GM21381 (cell line): Measurements from ENCODE around the gene ATP8B1.
"Not testable (repeated sequence)": the region's sequence is repeated elsewhere in the genome, so short reads cannot be mapped to it uniquely, and the experiment has no call there.

ENCODE experiments used
- ATAC-seq: cut with Tn5 transposase; IDR thresholded peaks from one replicate; pipeline ENCODE4 v1.9.1; 2021; ENCODE audit warnings: mild to moderate bottlenecking, moderate library complexity; ENCODE audit not compliant: unreplicated experiment

Gene ATP8B1

GRCh38 chr18:57771193-57771592, 31.9 kb downstream of the ATP8B1 start:
- no peak for ATAC-seq

DNA sequence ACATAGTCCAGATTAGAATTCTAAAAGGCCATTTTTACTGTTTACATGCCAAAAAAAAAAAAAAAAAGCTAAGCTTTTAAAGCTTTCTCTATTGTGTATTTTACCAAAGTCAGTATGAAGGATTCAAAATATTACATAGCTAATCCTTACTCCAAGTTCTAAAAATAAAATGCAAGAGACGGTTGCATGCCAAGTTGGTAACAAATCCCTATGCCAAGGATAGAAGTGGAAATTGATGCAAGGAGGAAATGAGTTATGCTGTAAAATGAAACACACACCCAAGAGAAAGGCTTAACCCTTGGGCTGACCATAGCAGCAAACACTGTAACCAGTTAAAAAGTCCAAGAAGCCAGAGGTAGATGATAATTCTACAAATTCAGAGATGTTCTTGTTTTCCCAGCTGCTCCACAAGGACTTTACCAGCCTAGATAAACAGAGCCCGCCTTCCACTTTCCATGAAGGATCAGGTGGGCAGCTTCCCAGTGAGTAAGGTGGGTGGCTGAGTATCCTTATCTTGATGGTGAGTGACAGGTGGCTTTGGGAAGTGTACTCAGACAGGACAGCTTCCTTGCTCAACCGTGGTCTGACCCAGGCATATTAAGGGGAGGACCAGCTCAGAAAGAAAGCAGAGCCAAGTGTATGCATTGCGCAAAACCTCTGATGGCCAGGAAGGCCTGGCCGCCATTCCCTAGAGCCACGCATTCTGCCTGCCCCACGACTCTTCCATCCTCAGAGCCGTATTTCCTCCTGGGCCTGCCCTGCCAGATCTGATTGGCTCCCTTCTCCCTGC, 34.4 kb downstream of the ATP8B1 start:
- no peak for ATAC-seq

GRCh38 chr18:57767259-57768050, 35.7 kb downstream of the ATP8B1 start:
- ATAC-seq, result no peak

DNA sequence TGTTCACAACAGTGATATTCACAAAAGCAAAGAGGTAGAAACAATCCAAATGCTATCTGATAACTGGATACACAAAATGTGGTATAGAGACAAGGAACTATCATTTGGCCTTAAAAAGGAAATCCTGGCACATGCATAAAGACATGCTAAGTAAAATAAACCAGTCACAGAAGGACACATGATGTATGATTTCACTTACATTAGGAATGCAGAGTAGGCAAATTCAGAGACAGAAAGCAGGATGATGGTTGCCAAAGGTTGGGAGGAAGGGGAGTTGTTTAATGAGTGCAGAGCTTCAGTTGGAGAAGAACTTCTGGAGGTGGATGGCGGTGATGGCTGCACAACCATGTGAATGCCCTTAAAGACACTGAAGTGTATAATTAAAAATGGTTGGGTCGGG, 38.1 kb downstream of the ATP8B1 start:
- no peak for ATAC-seq

DNA sequence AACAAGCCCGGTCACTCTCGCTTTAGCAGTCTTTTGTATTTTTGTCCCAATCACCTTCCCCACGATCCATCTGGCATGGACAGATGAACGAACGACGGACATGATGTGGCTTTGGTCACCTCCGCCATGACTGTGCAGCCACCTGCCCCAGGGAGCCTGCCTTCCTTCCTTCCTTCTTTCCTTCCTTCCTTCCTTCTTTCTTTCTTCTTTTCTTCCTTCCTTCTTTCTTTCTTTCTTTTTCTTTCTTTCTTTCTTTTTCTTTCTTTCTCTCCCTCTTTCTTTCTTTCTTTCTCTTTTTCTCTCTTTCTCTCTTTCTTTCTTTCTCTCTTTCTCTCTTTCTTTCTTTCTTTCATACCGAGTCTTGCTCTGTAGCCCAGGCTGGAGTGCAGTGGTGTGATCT, 39.0 kb downstream of the ATP8B1 start:
- ATAC-seq, result no peak

DNA sequence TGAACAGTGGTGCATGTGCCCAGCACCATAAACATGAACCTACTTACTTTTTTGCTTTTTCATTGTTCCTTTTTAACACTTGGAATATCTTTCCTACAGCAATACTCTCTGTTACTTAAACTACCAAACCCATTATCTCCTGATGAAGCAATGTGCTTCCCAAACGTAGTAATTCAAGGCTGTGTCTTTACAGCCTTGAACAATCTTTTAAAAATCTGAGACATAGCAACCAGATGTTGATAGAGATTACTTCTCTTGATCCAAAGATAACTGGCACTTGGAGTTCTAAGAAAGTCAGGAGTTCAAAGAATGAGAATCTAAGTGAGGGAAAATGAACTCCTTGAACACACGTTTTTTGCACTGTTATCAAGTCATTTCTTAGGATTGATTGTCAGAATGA, 40.4 kb downstream of the ATP8B1 start:
- ATAC-seq, result no peak

- ATAC-seq, result no peak
Observed at GRCh38 chr18:57759650-57760049, 43.5 kb downstream of the ATP8B1 start.

- ATAC-seq, result no peak
Observed at GRCh38 chr18:57755473-57756067, 47.5 kb downstream of the ATP8B1 start.

GRCh38 chr18:57754577-57755338, 48.4 kb downstream of the ATP8B1 start:
- ATAC-seq, result peak; percentile 94

DNA sequence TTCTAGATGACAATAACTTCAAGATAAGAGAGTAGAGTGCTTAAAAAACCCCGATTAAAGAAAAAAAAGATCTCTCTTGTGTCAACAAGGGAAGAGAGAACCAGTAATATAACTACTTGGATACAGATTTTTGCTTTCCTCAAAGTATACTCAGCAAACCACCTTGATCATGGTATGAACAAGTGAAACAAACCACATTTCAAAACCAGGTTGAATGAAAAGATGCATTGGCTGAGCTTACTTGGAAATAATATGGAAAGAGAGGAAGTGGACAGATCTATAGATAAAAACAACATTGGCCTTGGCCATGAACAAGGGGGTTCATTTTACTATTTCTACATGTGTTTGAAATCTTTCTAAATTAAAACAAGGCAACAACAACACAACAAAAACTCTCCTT, 50.1 kb downstream of the ATP8B1 start:
- no peak for ATAC-seq

DNA sequence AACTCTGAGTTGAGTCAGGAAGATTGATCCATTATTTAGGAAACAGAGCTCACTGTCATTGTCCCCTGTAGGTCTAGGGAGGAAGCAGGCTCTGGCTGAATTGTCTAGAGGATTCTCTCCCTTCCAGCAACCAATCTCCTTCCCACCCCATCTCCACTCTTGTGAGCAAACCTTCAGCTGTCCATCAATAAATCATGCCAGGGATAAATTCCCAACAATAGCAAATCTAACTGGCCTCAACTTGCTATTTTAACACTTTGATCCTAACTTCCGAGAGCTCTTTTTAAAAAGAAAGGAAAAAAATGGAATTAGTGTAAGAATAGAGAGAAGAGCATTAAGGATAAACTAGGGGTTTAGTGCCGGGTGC, 53.5 kb downstream of the ATP8B1 start:
- no peak for ATAC-seq

- peak; percentile 94 for ATAC-seq
Observed at GRCh38 chr18:57748770-57749603, 54.1 kb downstream of the ATP8B1 start.

GRCh38 chr18:57747809-57748680, 55.1 kb downstream of the ATP8B1 start:
- ATAC-seq, result no peak

DNA sequence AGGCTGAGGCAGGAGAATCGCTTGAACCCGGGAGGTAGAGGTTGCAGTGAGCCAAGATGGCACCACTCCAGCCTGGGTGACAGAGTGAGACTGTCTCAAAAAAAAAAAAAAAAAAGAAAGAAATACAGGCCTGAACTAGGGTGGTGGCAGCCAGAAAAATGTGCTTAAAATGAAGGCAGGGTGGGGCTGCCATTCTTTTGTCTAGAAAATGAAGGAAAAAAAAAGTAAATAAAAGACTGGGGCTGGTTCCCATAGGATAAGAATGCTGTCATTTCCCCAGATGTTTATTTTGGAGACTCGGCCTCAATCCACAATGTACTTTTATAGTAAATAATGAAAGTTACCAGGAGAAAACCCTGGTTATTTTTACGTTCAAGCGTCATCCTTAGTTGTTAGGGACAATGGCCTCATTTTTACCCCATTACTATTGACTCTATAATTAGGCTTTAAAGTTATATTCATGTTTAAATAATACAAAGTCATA, 58.9 kb downstream of the ATP8B1 start:
- no peak for ATAC-seq

- no peak for ATAC-seq
Observed at GRCh38 chr18:57743008-57743407, 60.1 kb downstream of the ATP8B1 start.

DNA sequence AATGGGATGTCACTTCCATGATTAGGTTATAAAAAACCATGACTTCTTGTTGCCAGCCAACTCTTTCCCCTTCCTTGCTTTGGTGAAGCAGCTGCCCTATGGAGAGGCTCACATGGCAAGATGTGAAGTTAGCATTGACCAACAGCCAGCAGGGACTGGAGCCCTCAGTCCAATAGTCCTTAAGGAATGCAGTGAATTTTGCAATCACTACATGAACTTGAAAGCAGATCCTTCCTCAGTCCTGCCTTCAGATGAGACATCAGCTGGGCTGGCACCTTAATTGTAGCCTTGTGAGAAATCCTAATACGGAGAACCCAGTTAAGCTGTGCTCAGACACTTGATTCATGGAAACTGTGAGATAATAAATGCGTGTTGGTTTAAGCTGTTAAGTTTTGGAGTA, 61.8 kb downstream of the ATP8B1 start:
- no peak for ATAC-seq

DNA sequence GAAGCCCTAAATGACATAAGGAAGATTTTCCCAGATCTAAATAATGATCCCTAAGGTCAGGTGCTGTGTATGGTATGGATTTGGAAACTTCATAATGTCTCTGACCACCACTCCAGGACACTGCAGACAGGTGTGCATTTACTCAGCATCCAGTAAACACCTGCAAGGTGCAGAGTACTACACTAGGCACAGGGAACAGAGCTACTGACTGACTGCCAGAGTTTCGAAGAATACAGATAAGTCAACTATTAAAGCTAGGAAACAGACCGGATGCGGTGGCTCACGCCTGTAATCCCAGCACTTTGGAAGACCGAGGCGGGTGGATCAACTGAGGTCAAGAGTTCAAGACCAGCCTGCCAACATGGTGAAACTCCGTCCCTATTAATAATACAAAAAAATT, 65.0 kb downstream of the ATP8B1 start:
- no peak for ATAC-seq

- no peak for ATAC-seq
Observed at GRCh38 chr18:57737400-57738060, 65.6 kb downstream of the ATP8B1 start.

DNA sequence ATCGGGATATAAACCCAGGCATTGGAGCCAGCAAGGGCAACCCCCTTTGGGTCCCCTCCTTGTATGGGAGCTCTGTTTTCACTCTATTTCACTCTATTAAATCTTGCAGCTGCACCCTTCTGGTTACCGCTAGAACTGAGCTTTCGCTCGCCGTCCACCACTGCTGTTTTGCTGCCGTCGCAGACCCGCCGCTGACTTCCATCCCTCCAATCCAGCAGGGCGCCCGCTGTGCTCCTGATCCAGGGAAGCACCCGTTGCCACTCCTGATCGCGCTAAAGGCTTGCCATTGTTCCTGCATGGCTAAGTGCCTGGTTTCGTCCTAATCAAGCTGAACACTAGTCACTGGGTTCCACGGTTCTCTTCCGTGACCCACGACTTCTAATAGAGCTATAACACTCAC, 68.1 kb downstream of the ATP8B1 start:
- not testable (repeated sequence) for ATAC-seq
